ENCODE data around the gene ZMYM2.

Gene ZMYM2

DNA sequence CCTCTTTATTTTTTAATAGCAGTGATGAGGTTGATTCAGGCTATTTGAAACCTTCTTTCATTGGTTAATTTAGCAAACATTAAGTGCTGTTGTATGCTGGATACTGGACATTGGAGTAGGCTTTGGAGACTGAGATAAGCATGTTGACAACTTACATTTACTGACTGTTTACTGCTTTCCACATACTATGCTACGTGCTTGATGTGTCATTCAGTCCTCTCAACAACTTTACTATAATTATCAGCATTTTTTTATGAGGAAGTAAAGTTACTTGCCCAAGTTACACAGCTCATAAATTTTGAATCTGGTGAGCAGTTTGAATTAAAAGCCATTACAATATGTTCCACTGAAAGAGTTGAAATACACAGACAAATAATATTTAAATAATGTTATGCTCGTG is 118.6 kb downstream of the ZMYM2 start:
- Histone ChIP-seq H3K4me1 (ENCODE audit: insufficient read depth, insufficient read length) (no peaks in the 10 kb centered on the region), H3K36me3 (ENCODE audit: insufficient read depth, insufficient read length, low read length) (peaks cover under 1% of the 10 kb centered on the region)
- DNase-seq (ENCODE audit: low read depth, low spot score), result no peak

DNA sequence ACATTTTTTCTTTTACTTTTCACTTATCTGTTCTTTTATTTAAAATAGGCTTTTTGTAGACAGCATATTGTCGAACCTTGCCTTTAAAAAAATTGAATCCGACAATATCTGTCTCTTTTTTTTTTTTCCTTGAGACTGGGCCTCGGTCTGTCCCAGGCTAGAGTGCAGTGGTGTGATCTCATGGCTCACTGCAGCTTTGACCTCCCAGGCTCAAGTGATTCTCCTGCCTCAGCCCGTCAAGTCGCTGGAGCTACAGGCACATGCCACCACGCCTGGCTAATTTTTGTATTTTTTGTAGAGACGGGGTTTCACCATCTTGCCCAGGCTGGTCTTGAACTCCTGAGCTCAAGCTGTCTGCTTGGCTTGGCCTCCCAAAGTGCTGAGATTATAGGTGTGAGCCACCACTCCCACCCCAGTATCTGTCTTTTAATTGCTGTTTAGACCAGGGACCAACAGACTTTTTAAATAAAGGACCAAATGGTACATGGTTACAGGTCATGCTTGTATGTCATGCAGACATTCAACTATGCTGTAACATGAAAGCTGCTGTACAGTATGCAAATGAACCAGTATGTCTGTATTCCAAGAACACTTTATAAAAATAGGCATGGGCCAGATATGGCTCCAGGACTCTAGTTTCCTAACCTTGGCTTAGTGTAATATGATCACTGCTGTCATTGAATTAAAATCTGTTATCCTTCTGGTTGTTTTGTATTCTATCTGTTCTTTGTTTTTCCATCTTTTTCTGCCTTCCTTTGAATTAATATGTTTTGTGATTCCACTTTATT is 122.0 kb downstream of the ZMYM2 start:
- H3K27me3 ChIP-seq (ENCODE audit: insufficient read depth, insufficient read length), result no peaks in the 10 kb centered on the region
- peaks cover 4% of the 10 kb centered on the region for H3K36me3 ChIP-seq (ENCODE audit: insufficient read depth, insufficient read length, low read length)
- DNase-seq (ENCODE audit: low read depth, low spot score), result no peak
- no peak for TF ChIP-seq SUZ12 (IDR thresholded peaks at IDR 0.05; ENCODE audit: extremely low read depth, insufficient read depth, insufficient read length)
- TF ChIP-seq ZNF274 (IDR thresholded peaks at IDR 0.05; ENCODE audit: low read depth, low read length), result no peak
- TF ChIP-seq YY1 (IDR thresholded peaks at IDR 0.05; ENCODE audit: insufficient read depth, insufficient read length), result no peak
- no peaks in the 10 kb centered on the region for H3K4me1 ChIP-seq (ENCODE audit: insufficient read depth, insufficient read length)
- no peak overlapping the region for H3K9ac ChIP-seq (ENCODE audit: insufficient read length, low read depth)
- no peaks in the 10 kb centered on the region for H3K9me3 ChIP-seq (ENCODE audit: insufficient read depth, low read length)
- H3K4me3 ChIP-seq (ENCODE audit: insufficient read length, low read depth), result no peak overlapping the region

More for the DNA sequence above, 118.6 kb downstream of the ZMYM2 start:
- TF ChIP-seq SUZ12 (IDR thresholded peaks at IDR 0.05; ENCODE audit: extremely low read depth, insufficient read depth, insufficient read length) (no peak), YY1 (IDR thresholded peaks at IDR 0.05; ENCODE audit: insufficient read depth, insufficient read length) (no peak), ZNF274 (IDR thresholded peaks at IDR 0.05; ENCODE audit: low read depth, low read length) (no peak)
- Histone ChIP-seq H3K9ac (ENCODE audit: insufficient read length, low read depth) (no peak overlapping the region), H3K9me3 (ENCODE audit: insufficient read depth, low read length) (no peaks in the 10 kb centered on the region), H3K27me3 (ENCODE audit: insufficient read depth, insufficient read length) (no peaks in the 10 kb centered on the region), H3K4me3 (ENCODE audit: insufficient read length, low read depth) (no peak overlapping the region)

GRCh38 chr13:20090349-20090748 is 131.8 kb downstream of the ZMYM2 start:
- no peak overlapping the region for H3K9ac ChIP-seq (ENCODE audit: insufficient read length, low read depth)
- H3K4me1 ChIP-seq (ENCODE audit: insufficient read depth, insufficient read length), result no peaks in the 10 kb centered on the region
- no peak overlapping the region for H3K4me3 ChIP-seq (ENCODE audit: insufficient read length, low read depth)
- no peak for TF ChIP-seq YY1 (IDR thresholded peaks at IDR 0.05; ENCODE audit: insufficient read depth, insufficient read length)
- no peak for TF ChIP-seq SUZ12 (IDR thresholded peaks at IDR 0.05; ENCODE audit: extremely low read depth, insufficient read depth, insufficient read length)
- no peak for TF ChIP-seq ZNF274 (IDR thresholded peaks at IDR 0.05; ENCODE audit: low read depth, low read length)
- H3K27me3 ChIP-seq (ENCODE audit: insufficient read depth, insufficient read length), result no peaks in the 10 kb centered on the region
- H3K9me3 ChIP-seq (ENCODE audit: insufficient read depth, low read length), result no peaks in the 10 kb centered on the region
- no peaks in the 10 kb centered on the region for H3K36me3 ChIP-seq (ENCODE audit: insufficient read depth, insufficient read length, low read length)
- no peak for DNase-seq (ENCODE audit: low read depth, low spot score)

- no peak overlapping the region for H3K9ac ChIP-seq (ENCODE audit: insufficient read length, low read depth)
- TF ChIP-seq SUZ12 (IDR thresholded peaks at IDR 0.05; ENCODE audit: extremely low read depth, insufficient read depth, insufficient read length) (no peak), YY1 (IDR thresholded peaks at IDR 0.05; ENCODE audit: insufficient read depth, insufficient read length) (no peak), ZNF274 (IDR thresholded peaks at IDR 0.05; ENCODE audit: low read depth, low read length) (no peak)
- no peak overlapping the region for H3K4me3 ChIP-seq (ENCODE audit: insufficient read length, low read depth)
- H3K36me3 ChIP-seq (ENCODE audit: insufficient read depth, insufficient read length, low read length), result no peaks in the 10 kb centered on the region
- H3K9me3 ChIP-seq (ENCODE audit: insufficient read depth, low read length), result no peaks in the 10 kb centered on the region
- no peaks in the 10 kb centered on the region for H3K4me1 ChIP-seq (ENCODE audit: insufficient read depth, insufficient read length)
- no peaks in the 10 kb centered on the region for H3K27me3 ChIP-seq (ENCODE audit: insufficient read depth, insufficient read length)
- DNase-seq (ENCODE audit: low read depth, low spot score), result no peak
Measured at GRCh38 chr13:20093951-20094350, 135.4 kb downstream of the ZMYM2 start.

GRCh38 chr13:20099319-20099718 is 140.8 kb downstream of the ZMYM2 start:
- no peak for DNase-seq (ENCODE audit: low read depth, low spot score)
- H3K4me3 ChIP-seq (ENCODE audit: insufficient read length, low read depth), result no peak overlapping the region
- TF ChIP-seq ZNF274 (IDR thresholded peaks at IDR 0.05; ENCODE audit: low read depth, low read length) (no peak), SUZ12 (IDR thresholded peaks at IDR 0.05; ENCODE audit: extremely low read depth, insufficient read depth, insufficient read length) (no peak), YY1 (IDR thresholded peaks at IDR 0.05; ENCODE audit: insufficient read depth, insufficient read length) (no peak)
- H3K9me3 ChIP-seq (ENCODE audit: insufficient read depth, low read length), result no peaks in the 10 kb centered on the region
- no peak overlapping the region for H3K9ac ChIP-seq (ENCODE audit: insufficient read length, low read depth)
- H3K27me3 ChIP-seq (ENCODE audit: insufficient read depth, insufficient read length), result no peaks in the 10 kb centered on the region
- no peaks in the 10 kb centered on the region for H3K4me1 ChIP-seq (ENCODE audit: insufficient read depth, insufficient read length)
- no peaks in the 10 kb centered on the region for H3K36me3 ChIP-seq (ENCODE audit: insufficient read depth, insufficient read length, low read length)

DNA sequence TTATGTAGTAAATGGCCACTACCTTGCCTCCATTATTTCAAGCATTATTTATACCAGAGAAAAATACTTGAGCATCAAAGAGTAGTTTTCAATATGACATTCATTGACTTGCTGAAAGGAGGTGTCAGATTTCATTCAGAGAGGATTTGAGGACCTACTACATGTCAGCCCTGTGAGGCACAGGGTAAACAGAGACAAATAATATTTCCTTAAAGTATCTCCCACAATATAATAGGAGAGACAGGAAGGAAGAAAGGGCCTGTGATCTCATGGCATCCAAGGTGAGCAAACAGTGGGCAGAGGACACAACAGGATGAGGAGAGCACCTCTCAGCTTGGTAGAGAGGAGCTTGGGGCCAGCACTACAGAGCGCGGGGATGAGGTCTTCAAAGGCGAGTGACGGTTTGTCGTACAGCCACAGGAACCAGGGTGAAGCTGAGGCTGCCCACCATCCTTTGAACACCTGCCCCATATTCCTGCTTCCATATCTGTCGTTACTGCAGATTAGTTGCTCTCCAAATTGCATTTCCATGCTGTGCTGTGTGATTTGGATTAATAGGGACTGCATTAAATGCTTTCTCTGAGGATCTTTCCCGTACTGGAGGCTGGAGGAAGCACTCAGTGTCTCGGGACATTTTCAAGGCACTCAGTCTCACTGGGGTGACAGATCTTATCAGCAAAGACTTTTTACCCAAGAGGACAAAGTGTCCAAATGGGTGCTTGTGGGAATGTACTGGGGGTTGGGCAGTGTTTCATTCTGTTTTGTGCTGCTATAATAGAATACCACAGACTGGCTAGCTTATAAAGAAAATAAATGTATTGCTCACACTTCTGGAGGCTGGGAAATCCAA is 143.2 kb downstream of the ZMYM2 start:
- no peak overlapping the region for H3K4me3 ChIP-seq (ENCODE audit: insufficient read length, low read depth)
- H3K36me3 ChIP-seq (ENCODE audit: insufficient read depth, insufficient read length, low read length), result no peaks in the 10 kb centered on the region
- peaks cover under 1% of the 10 kb centered on the region for H3K4me1 ChIP-seq (ENCODE audit: insufficient read depth, insufficient read length)
- no peak for DNase-seq (ENCODE audit: low read depth, low spot score)
- no peaks in the 10 kb centered on the region for H3K27me3 ChIP-seq (ENCODE audit: insufficient read depth, insufficient read length)
- H3K9me3 ChIP-seq (ENCODE audit: insufficient read depth, low read length), result no peaks in the 10 kb centered on the region
- no peak for TF ChIP-seq SUZ12 (IDR thresholded peaks at IDR 0.05; ENCODE audit: extremely low read depth, insufficient read depth, insufficient read length)
- no peak for TF ChIP-seq YY1 (IDR thresholded peaks at IDR 0.05; ENCODE audit: insufficient read depth, insufficient read length)
- TF ChIP-seq ZNF274 (IDR thresholded peaks at IDR 0.05; ENCODE audit: low read depth, low read length), result no peak
- no peak overlapping the region for H3K9ac ChIP-seq (ENCODE audit: insufficient read length, low read depth)

All from NT2/D1 (cell line).